Fibroblast of villous mesenchyme (primary cell): ENCODE measurements around the gene SMIM45.

Experiments
- DNase-seq: peaks from one replicate; pipeline ENCODE4 v3.0.0-alpha.2; 2010; ENCODE audit warnings: low read depth
- H3K4me3 ChIP-seq: 2 replicates; pipeline ENCODE4 v1.5.1; 2011; ENCODE audit warnings: low read depth, mild to moderate bottlenecking, low read length
- TF ChIP-seq, protein P1 (sequence below): IDR thresholded peaks from 2 replicates; pipeline ENCODE4 v1.5.1; 2012; ENCODE audit warnings: low read depth, mild to moderate bottlenecking, low read length; ENCODE audit not compliant: insufficient read depth

The SMIM45 gene

DNA sequence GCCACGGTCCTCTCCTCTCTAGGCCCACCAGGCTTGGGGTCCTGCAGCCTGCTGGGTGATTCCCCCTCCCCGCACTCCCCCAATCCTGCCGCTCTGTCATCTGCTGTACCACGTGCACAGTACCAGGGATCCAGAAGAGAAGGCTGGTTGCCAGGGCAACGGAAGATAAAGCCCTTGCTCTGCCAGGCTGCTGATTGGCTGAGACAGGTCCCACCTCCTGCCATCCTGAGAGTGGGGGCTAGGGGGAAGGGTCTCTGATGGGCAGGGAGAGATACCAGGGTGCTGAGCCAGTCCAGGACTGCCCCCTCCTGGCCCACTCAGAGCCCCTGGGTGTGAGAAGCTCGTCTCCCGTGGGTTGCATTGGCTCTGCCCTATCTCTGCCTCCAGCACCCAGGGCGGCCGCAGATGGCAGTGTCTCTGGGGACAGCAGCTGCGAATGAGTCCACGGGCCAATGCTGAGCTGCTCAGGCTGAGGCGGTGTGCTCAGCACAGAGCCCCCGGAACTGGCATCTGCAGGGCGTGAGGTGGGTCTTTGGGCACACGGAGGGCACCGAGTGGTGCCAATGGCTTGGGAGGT lies at the start of gene SMIM45:
Gene SMIM45, plus strand, starts transcription at position 253 of the 577 bp plus-strand sequence.
- DNase-seq, result no peak
- TF ChIP-seq, protein P1, sequence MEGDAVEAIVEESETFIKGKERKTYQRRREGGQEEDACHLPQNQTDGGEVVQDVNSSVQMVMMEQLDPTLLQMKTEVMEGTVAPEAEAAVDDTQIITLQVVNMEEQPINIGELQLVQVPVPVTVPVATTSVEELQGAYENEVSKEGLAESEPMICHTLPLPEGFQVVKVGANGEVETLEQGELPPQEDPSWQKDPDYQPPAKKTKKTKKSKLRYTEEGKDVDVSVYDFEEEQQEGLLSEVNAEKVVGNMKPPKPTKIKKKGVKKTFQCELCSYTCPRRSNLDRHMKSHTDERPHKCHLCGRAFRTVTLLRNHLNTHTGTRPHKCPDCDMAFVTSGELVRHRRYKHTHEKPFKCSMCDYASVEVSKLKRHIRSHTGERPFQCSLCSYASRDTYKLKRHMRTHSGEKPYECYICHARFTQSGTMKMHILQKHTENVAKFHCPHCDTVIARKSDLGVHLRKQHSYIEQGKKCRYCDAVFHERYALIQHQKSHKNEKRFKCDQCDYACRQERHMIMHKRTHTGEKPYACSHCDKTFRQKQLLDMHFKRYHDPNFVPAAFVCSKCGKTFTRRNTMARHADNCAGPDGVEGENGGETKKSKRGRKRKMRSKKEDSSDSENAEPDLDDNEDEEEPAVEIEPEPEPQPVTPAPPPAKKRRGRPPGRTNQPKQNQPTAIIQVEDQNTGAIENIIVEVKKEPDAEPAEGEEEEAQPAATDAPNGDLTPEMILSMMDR, result no peak
- H3K4me3 ChIP-seq, result no peak within 1 kb of the TSS

DNA sequence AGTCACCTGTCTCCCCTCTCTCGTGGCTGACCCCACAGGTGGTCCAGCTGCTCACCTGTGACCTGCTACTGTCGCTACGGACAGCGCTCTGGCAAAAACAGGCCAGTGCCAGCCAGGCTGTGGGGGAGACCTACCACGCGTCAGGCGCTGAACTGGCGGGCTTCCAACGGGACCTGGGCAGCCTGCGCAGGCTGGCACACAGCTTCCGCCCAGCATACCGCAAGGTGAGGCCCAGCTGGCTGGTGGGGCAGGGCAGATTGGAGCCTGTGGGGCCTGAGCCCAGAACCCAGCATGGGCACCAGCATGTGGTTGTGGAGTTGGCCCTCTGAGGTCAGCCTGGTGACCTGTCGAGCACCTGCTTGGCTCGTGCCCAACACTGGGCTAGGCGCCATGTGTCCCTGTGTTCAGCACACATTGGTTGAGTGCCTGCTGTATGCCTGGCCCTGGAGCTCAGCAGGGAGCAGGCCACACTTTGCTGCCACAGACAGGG lies 49.0 kb upstream of the SMIM45 start:
- no peak for DNase-seq

DNA sequence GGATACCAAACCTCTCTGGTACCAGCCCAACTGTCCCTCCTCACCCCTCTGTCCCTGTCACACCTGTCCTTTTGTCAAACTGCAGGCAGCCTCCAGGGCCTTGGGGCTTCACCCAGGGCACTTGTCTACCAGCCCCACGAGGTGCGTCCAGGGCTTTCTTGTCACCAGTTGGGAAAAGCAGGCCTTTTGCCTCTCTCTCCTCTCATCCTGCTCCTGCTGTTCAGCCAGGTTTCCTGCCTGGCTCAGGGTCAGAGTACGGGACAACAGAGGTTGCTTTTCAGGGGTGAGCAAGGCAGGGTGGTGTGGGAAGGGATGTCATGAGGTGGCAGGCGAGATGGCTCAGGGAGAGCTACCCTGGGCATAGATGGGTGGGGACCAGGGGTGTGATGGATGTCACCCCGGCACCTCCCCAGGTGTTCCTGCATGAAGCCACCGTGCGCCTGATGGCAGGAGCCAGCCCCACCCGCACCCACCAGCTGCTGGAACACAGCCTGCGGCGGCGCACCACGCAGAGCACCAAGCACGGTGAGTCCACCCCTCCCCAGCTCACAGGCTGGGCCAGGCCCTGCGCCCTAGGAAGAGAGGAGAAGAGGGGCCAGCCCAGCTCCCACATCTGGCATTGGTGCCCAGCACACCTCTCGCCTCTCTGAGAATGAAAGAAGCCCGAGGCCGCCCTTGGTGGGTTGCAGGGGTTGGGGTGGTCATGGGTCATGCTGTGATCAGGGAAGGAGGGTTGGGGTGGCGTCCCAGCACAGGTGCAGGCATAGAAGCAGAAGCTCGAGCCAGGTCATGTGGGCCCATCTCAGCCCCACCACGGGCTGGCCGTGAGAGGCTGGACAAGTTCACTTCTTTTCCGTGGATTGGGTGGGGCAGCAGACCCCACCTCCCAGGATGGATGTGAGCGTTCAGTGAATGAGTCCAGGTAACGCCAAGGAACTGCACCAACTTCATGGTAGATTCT lies 47.2 kb upstream of the SMIM45 start:
- TF ChIP-seq, protein P1, result no peak
- H3K4me3 ChIP-seq, result no peak overlapping the region
- no peak for DNase-seq

More for the DNA sequence above, 49.0 kb upstream of the SMIM45 start:
- TF ChIP-seq, protein P1, result no peak
- no peak overlapping the region for H3K4me3 ChIP-seq

DNA sequence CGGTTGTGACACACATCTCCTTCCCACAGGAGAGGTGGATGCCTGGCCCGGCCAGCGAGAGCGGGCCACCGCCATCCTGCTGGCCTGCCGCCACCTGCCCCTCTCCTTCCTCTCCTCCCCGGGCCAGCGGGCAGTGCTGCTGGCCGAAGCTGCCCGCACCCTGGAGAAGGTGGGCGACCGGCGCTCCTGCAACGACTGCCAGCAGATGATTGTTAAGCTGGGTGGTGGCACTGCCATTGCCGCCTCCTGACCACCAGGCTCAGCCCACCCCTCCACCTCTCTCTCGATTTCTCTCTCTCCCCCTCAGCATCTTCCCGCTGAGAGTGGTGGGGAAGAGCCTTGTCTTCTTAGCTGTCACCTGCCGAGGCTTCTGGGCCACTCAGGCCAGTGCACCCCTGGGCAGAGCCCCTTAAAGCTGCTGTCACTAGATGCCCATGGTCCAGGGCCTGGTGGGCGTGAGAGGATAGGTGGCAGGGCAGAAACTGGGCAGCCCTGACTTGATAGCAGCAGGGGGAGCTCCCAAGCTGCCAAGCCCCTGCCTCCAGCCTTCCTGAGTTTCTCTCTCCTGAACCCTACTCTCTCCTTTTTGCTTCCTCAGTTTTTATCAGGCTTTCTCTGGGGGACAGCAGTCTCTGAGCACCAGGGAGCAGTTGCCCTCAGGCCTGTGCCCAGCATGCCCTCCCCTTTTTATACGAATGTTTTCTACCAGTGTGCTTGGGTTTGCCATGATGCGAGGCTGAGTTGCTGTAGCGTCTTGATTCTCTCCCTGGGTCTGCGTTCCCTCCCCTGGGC lies 46.3 kb upstream of the SMIM45 start:
- no peak overlapping the region for H3K4me3 ChIP-seq
- TF ChIP-seq, protein P1, result no peak

DNA sequence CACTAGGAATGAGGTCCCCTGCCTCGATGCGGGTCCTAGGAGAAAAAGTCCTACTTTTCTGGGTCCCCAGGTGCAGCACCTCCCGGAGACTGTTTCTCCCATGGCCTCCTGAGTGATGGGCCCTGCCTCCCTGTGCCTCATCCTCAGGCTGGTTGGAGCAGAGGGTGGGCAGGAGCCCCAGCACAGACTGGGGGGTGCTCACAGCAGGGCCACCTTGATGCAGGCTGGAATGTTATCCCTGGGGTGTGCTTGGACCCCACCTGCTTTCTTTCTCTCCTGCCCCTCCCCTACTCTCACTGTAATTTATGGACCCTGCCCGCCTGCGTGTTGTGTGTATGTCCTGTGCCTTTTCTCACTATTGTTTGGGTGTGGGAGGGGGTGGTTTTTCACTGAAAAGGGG lies 45.1 kb upstream of the SMIM45 start:
- TF ChIP-seq, protein P1, result no peak
- no peak for DNase-seq
- H3K4me3 ChIP-seq, result no peak overlapping the region

More for the DNA sequence above, 46.3 kb upstream of the SMIM45 start:
- DNase-seq, result no peak
